ENCODE data around the gene BOC.

BOC gene

DNA sequence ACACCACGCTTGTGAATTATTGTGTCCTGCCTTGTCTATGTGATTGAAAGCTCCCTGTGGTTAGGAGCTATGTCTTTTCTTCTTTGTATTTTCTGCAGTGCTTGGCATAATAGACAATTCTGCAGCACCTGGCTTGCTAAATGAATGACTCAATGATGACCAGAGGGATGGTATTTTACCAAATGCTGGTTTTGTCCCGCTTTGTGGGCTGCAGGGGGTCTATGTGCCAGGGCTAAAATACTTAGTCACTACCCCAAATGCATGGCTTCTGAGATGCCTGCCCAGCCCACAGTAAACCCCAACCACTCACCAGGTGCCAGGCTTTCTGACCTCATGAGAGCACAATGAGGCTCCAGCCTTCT is 50.9 kb downstream of the BOC start:
- Histone ChIP-seq H3K9me3 (ENCODE audit: control insufficient read depth, insufficient read depth, low read length) (no peaks in the 10 kb centered on the region), H3K27me3 (ENCODE audit: control insufficient read depth, insufficient read depth, low read length) (no peaks in the 10 kb centered on the region), H3K4me1 (ENCODE audit: control insufficient read depth, insufficient read depth, low read length) (peaks cover 32% of the 10 kb centered on the region), H3K36me3 (ENCODE audit: control insufficient read depth, insufficient read depth, low read length) (no peaks in the 10 kb centered on the region), H3K27ac (ENCODE audit: low read depth, low read length) (no peak overlapping the region), H3K4me3 (ENCODE audit: low read depth, low read length) (no peak overlapping the region), H3K9ac (ENCODE audit: low read depth, low read length) (no peak overlapping the region)

DNA sequence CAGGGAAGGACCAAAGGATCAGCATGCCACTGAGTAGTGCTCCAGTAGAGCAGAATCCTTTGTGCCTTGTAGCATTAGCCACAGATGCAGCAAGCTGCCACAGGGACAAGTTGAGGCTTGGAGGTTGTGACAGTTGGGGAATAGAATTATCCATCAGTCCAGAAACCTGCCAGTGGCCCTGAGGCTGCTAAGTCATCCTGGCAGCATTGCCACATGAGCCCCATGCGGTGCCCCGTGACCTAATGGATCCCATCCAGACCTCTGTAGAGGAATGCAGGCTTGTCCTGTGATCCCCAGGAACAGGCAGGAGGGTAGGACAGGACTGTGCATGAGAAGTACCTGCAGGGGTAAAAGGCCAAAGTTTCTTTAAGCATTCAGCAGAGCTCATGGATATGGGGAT is 51.7 kb downstream of the BOC start:
- Histone ChIP-seq H3K36me3 (ENCODE audit: control insufficient read depth, insufficient read depth, low read length) (no peaks in the 10 kb centered on the region), H3K4me3 (ENCODE audit: low read depth, low read length) (no peak overlapping the region), H3K27ac (ENCODE audit: low read depth, low read length) (no peak overlapping the region), H3K9me3 (ENCODE audit: control insufficient read depth, insufficient read depth, low read length) (no peaks in the 10 kb centered on the region), H3K9ac (ENCODE audit: low read depth, low read length) (no peak overlapping the region), H3K4me1 (ENCODE audit: control insufficient read depth, insufficient read depth, low read length) (peaks cover 32% of the 10 kb centered on the region), H3K27me3 (ENCODE audit: control insufficient read depth, insufficient read depth, low read length) (no peaks in the 10 kb centered on the region)

DNA sequence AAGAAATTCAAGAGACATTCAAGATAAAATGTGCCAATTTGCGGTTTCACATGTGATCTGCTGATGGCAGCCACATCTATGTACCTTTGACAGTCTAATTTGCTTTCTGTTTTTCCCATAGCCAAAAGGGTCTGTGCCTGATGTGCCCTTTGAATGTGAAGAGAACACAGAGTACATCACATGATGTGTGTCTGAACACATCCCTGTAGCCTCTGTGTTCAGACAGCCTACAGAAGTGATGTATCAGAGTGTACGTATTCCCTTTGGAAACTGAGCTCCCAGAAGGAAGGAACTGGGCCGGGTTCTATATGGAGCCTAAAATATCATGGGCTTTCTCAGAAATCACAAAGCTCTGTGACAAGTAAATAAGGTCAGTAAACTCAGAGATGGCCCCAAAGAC is 52.4 kb downstream of the BOC start:
- Histone ChIP-seq H3K4me1 (ENCODE audit: control insufficient read depth, insufficient read depth, low read length) (peaks cover 35% of the 10 kb centered on the region), H3K9ac (ENCODE audit: low read depth, low read length) (no peak overlapping the region), H3K36me3 (ENCODE audit: control insufficient read depth, insufficient read depth, low read length) (no peaks in the 10 kb centered on the region), H3K27ac (ENCODE audit: low read depth, low read length) (peak overlapping the region; percentile 86), H3K27me3 (ENCODE audit: control insufficient read depth, insufficient read depth, low read length) (no peaks in the 10 kb centered on the region), H3K4me3 (ENCODE audit: low read depth, low read length) (no peak overlapping the region), H3K9me3 (ENCODE audit: control insufficient read depth, insufficient read depth, low read length) (no peaks in the 10 kb centered on the region)

DNA sequence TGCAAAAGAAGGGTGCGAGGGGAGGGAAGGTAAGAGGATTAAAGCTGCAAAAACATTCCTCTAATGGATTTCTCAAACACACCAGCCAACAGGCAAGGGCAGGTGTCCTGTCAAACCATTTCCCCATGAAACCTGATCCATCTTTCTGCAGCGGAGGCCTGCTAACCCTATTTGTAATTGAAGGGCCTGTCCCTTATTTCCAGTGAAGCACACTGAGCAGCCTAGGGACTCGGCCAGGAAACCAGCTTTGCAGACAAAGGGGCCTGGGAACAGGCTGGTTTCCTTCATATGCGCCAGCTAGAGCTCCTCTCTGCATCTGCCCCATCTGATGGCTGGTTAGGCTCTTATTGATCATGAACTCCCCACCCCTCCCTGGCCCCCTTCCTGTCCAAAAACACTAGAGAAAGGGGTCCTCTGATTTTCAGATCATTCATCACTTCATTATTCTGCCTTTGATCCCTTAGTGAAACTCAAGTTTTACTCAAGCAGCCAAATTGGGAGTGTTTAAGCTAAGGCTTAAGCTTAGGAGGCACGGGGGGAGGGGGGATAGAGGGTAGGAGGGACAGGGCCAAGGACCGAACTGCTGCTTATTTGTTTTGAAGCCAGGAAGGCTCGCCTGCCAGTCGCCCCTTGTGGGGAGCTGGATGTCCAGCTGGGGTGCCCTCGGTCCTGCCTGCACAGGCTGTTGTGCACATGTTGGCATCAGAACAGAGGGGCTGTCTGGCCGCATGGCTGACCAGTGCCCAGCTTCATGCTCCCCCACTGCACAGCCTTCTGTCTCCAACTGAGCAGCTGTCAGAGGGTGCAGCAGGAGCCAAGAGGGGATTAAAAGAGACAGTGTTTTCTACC is 53.1 kb downstream of the BOC start:
- H3K36me3 ChIP-seq (ENCODE audit: control insufficient read depth, insufficient read depth, low read length): no peaks in the 10 kb centered on the region
- no peak overlapping the region for H3K4me3 ChIP-seq (ENCODE audit: low read depth, low read length)
- H3K4me1 ChIP-seq (ENCODE audit: control insufficient read depth, insufficient read depth, low read length): peaks cover 38% of the 10 kb centered on the region
- H3K9ac ChIP-seq (ENCODE audit: low read depth, low read length): no peak overlapping the region
- peak overlapping the region; percentile 86 for H3K27ac ChIP-seq (ENCODE audit: low read depth, low read length)
- H3K27me3 ChIP-seq (ENCODE audit: control insufficient read depth, insufficient read depth, low read length): no peaks in the 10 kb centered on the region
- no peaks in the 10 kb centered on the region for H3K9me3 ChIP-seq (ENCODE audit: control insufficient read depth, insufficient read depth, low read length)

DNA sequence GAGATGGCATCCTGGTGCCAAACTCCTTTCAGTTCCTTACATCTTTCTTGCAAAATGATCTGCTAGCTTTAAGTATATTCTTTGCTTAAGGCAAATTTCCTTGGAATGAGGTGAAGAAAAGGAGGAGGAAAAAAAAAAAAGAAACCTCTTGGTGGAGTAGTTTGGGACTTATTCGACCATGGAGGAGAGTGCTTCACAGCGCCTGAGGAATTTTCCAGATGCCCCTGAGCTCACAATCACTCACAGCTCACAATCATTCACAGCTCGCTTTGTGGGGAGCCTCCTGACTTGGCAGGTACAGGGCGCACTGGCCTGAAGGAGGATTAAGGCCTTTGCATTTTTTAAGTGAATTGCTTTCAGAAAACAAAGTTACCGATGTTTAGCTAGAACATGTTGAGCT is 53.9 kb downstream of the BOC start:
- Histone ChIP-seq H3K27ac (ENCODE audit: low read depth, low read length) (peak overlapping the region; percentile 86), H3K9me3 (ENCODE audit: control insufficient read depth, insufficient read depth, low read length) (no peaks in the 10 kb centered on the region)

DNA sequence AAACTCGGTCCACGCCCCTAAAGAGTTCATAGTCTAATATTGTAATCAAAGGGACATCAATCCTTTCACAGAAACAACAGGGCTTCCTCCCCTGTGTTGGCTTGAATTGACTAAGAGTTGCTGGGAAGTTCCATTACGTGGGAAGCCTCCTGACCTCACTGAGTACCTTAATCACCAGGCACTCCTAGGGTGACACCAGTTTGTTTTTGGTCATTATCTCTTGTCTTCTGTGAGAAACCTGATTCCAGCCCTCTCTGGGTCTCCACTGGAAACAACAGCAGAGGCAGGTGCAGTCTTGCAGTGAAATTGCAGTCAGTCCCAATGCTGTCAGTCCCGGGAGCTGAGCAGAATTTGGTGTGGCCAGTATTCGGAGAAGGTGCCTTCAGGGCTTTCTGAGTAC is 55.4 kb downstream of the BOC start:
- 0 out of 2 replicates have a peak, but pooled peaks cover 3% of the 10 kb centered on the region for H3K36me3 ChIP-seq (ENCODE audit: control insufficient read depth, insufficient read depth, low read length)
- no peak overlapping the region for H3K4me3 ChIP-seq (ENCODE audit: low read depth, low read length)
- peaks cover 38% of the 10 kb centered on the region for H3K4me1 ChIP-seq (ENCODE audit: control insufficient read depth, insufficient read depth, low read length)
- no peaks in the 10 kb centered on the region for H3K27me3 ChIP-seq (ENCODE audit: control insufficient read depth, insufficient read depth, low read length)
- H3K9ac ChIP-seq (ENCODE audit: low read depth, low read length): no peak overlapping the region
- no peak overlapping the region for H3K27ac ChIP-seq (ENCODE audit: low read depth, low read length)
- no peaks in the 10 kb centered on the region for H3K9me3 ChIP-seq (ENCODE audit: control insufficient read depth, insufficient read depth, low read length)

More for the DNA sequence above, 53.9 kb downstream of the BOC start:
- Histone ChIP-seq H3K27me3 (ENCODE audit: control insufficient read depth, insufficient read depth, low read length) (no peaks in the 10 kb centered on the region), H3K4me1 (ENCODE audit: control insufficient read depth, insufficient read depth, low read length) (peaks cover 38% of the 10 kb centered on the region), H3K4me3 (ENCODE audit: low read depth, low read length) (no peak overlapping the region), H3K36me3 (ENCODE audit: control insufficient read depth, insufficient read depth, low read length) (no peaks in the 10 kb centered on the region), H3K9ac (ENCODE audit: low read depth, low read length) (no peak overlapping the region)

DNA sequence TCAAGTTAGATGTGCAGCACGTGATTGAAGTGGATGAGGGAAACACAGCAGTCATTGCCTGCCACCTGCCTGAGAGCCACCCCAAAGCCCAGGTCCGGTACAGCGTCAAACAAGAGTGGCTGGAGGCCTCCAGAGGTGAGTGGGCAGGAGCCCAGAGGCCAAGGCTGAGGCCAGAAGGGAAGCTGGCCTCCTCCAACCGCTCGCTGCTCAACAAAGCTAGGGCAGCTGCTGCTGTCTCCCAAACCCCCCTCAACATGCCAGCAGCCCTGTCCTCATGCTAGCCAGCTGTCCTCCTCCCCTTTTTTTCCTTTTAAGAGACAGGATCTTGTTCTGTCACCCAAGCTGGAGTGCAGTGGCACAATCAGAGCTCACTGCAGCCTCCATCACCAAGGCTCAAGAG is 57.0 kb downstream of the BOC start:
- no peak overlapping the region for H3K27ac ChIP-seq (ENCODE audit: low read depth, low read length)
- no peak overlapping the region for H3K4me3 ChIP-seq (ENCODE audit: low read depth, low read length)
- H3K4me1 ChIP-seq (ENCODE audit: control insufficient read depth, insufficient read depth, low read length): peaks cover 35% of the 10 kb centered on the region
- no peak overlapping the region for H3K9ac ChIP-seq (ENCODE audit: low read depth, low read length)
- H3K27me3 ChIP-seq (ENCODE audit: control insufficient read depth, insufficient read depth, low read length): no peaks in the 10 kb centered on the region
- no peaks in the 10 kb centered on the region for H3K9me3 ChIP-seq (ENCODE audit: control insufficient read depth, insufficient read depth, low read length)
- 0 out of 2 replicates have a peak, but pooled peaks cover 3% of the 10 kb centered on the region for H3K36me3 ChIP-seq (ENCODE audit: control insufficient read depth, insufficient read depth, low read length)

DNA sequence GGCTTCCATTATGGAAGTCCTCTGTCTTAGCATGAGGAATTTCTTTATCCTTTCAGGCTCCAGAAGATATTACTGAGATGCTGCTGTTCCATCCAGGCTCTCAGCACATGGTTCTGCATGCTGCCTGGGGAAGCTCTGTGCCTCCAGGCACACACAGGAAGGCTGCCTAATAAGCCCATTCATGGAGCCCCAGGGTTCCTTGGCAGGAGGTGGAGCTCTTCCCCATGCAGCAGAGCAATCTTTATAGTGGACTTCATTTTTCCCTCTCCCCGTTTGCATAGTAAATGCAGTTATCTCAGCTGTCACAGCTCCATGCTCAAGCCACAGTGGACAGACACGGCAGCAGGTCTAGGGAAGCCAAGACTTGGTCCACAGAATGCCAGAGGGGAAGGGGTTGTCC is 57.6 kb downstream of the BOC start:
- Histone ChIP-seq H3K4me3 (ENCODE audit: low read depth, low read length) (no peak overlapping the region), H3K27ac (ENCODE audit: low read depth, low read length) (no peak overlapping the region), H3K36me3 (ENCODE audit: control insufficient read depth, insufficient read depth, low read length) (0 out of 2 replicates have a peak, but pooled peaks cover 3% of the 10 kb centered on the region), H3K4me1 (ENCODE audit: control insufficient read depth, insufficient read depth, low read length) (peaks cover 29% of the 10 kb centered on the region), H3K27me3 (ENCODE audit: control insufficient read depth, insufficient read depth, low read length) (no peaks in the 10 kb centered on the region), H3K9ac (ENCODE audit: low read depth, low read length) (no peak overlapping the region), H3K9me3 (ENCODE audit: control insufficient read depth, insufficient read depth, low read length) (no peaks in the 10 kb centered on the region)

DNA sequence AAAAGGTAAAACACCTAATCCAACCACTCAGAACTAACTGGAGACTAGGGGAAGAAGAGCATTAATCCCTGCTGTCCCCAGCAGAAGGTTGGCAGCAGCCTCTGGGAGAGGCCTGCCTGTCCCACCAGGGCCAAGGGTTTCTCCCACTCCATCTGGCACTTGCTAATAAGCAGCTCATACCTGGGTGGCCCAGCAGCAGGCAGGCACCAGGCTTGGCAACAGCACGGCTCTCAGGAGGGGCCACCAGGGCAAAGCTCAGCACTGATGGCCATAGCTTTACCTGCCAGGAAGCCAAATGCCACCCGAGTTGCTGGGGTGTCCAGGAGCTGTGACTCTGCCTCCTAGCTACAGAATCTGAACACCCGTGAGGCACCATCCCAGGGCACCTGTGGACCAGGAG is 58.3 kb downstream of the BOC start:
- no peaks in the 10 kb centered on the region for H3K9me3 ChIP-seq (ENCODE audit: control insufficient read depth, insufficient read depth, low read length)
- H3K27ac ChIP-seq (ENCODE audit: low read depth, low read length): no peak overlapping the region
- peaks cover 22% of the 10 kb centered on the region for H3K4me1 ChIP-seq (ENCODE audit: control insufficient read depth, insufficient read depth, low read length)
- H3K36me3 ChIP-seq (ENCODE audit: control insufficient read depth, insufficient read depth, low read length): 0 out of 2 replicates have a peak, but pooled peaks cover 3% of the 10 kb centered on the region
- no peaks in the 10 kb centered on the region for H3K27me3 ChIP-seq (ENCODE audit: control insufficient read depth, insufficient read depth, low read length)
- H3K9ac ChIP-seq (ENCODE audit: low read depth, low read length): no peak overlapping the region
- no peak overlapping the region for H3K4me3 ChIP-seq (ENCODE audit: low read depth, low read length)

DNA sequence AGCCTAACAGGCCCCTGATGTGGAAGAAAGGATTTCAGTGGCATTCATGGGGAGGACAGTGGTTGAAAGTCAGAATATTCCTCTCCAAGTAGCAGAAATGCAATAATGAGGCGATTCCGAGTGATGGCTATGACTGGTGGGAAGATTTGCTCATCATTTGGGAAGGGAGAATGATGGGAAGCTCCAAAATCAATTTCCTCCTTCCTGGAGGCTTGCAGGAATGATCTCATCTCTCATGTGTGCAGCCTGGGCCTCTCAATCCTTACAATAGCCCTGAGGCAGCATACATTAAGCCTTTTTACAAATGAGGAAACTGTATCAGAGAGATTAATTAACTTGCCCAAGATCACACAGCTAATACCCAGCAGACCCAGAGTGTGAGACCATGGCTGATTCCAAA is 58.7 kb downstream of the BOC start:
- H3K4me1 ChIP-seq (ENCODE audit: control insufficient read depth, insufficient read depth, low read length): peaks cover 18% of the 10 kb centered on the region
- 0 out of 2 replicates have a peak, but pooled peaks cover 3% of the 10 kb centered on the region for H3K36me3 ChIP-seq (ENCODE audit: control insufficient read depth, insufficient read depth, low read length)

DNA sequence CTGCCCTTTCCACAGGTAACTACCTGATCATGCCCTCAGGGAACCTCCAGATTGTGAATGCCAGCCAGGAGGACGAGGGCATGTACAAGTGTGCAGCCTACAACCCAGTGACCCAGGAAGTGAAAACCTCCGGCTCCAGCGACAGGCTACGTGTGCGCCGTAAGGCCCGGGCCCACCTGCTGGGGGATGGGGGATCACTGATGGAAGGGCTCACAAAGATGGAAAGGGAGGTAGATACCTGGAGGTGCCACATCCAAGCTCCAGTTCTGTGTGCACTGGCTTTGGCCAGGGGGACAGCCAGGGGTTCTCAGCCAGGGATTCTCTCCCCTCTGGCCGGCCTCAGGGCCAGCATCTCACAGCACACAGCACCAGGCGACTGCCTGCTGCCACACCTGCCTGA is 59.4 kb downstream of the BOC start:
- no peak overlapping the region for H3K9ac ChIP-seq (ENCODE audit: low read depth, low read length)
- H3K4me3 ChIP-seq (ENCODE audit: low read depth, low read length): no peak overlapping the region
- no peaks in the 10 kb centered on the region for H3K27me3 ChIP-seq (ENCODE audit: control insufficient read depth, insufficient read depth, low read length)
- peaks cover 14% of the 10 kb centered on the region for H3K4me1 ChIP-seq (ENCODE audit: control insufficient read depth, insufficient read depth, low read length)
- H3K27ac ChIP-seq (ENCODE audit: low read depth, low read length): no peak overlapping the region
- H3K36me3 ChIP-seq (ENCODE audit: control insufficient read depth, insufficient read depth, low read length): 0 out of 2 replicates have a peak, but pooled peaks cover 3% of the 10 kb centered on the region
- H3K9me3 ChIP-seq (ENCODE audit: control insufficient read depth, insufficient read depth, low read length): no peaks in the 10 kb centered on the region

More for the DNA sequence above, 58.7 kb downstream of the BOC start:
- no peaks in the 10 kb centered on the region for H3K9me3 ChIP-seq (ENCODE audit: control insufficient read depth, insufficient read depth, low read length)
- no peaks in the 10 kb centered on the region for H3K27me3 ChIP-seq (ENCODE audit: control insufficient read depth, insufficient read depth, low read length)
- no peak overlapping the region for H3K4me3 ChIP-seq (ENCODE audit: low read depth, low read length)
- no peak overlapping the region for H3K27ac ChIP-seq (ENCODE audit: low read depth, low read length)
- H3K9ac ChIP-seq (ENCODE audit: low read depth, low read length): no peak overlapping the region

Measured in HUES48 (cell line).